Left lung (tissue), 10 donors: ENCODE results near the gene MFSD8. TPM values are rescaled to one million over a fixed set of nuclear protein-coding genes. Genes with fewer than 3 reads are reported as not detected.
"Not testable (repeated sequence)": the region's sequence is repeated elsewhere in the genome, so short reads cannot be mapped to it uniquely, and the experiment has no call there.

Experiments
- ATAC-seq: fragments of 200-7000 bp; cut with Tn5 transposase; one replicate; pipeline ENCODE4 v1.9.1; 2020; ENCODE audit warnings: moderate library complexity
- DNase-seq, 4 donors: peaks; one replicate each; pipeline ENCODE4 v3.0.0-alpha.2; 2013 to 2020
- H3K27ac ChIP-seq, 2 donors: fragments of 200-600 bp; sonication (generic) in 1 of 2; one replicate each; pipeline versions ENCODE4 v1.5.0 to v1.8.0; 2020 to 2021
- H3K27me3 ChIP-seq, 2 donors: fragments of 200-600 bp; sonication (generic) in 1 of 2; one replicate each; pipeline versions ENCODE4 v1.5.0 to v1.8.0; 2020 to 2021
- H3K36me3 ChIP-seq, 2 donors: fragments of 200-600 bp; sonication (generic) in 1 of 2; one replicate each; pipeline versions ENCODE4 v1.5.0 to v1.8.0; 2020 to 2021
- H3K4me1 ChIP-seq, 2 donors: fragments of 200-600 bp; one replicate each; pipeline ENCODE4 v1.8.0; 2021
- H3K4me3 ChIP-seq, 2 donors: fragments of 200-600 bp; sonication (generic) in 1 of 2; one replicate each; pipeline versions ENCODE4 v1.5.0 to v1.8.0; 2020 to 2021; ENCODE audit warnings: mild to moderate bottlenecking in 1 of 2
- H3K9me3 ChIP-seq, 2 donors: fragments of 200-600 bp; sonication (generic) in 1 of 2; one replicate each; pipeline versions ENCODE4 v1.5.0 to v1.8.0; 2020 to 2021
- CTCF ChIP-seq, 2 donors: fragments of 200-600 bp; sonication (generic) in 1 of 2; IDR thresholded peaks; one replicate each; pipeline versions ENCODE4 v1.5.0 to v1.8.0; 2021; ENCODE audit warnings: antibody characterized with exemption in 2 of 2
- intact Hi-C, 2 donors: fragments of 100-400 bp; cut with DNase I; formaldehyde crosslinking; loops; one replicate each; pipeline versions ENCODE4 v1.11.2 to v1.14.2; 2022
- polyA plus RNA-seq, 6 donors: library from polyadenylated mRNA; unstranded; fragments of 120-200 nt; gene quantifications; one replicate each; pipeline ENCODE4 v1.2.1, GENCODE V29; 2013; ENCODE audit not compliant: insufficient read length in 6 of 6
- total RNA-seq, 2 donors: library from RNA; stranded (reverse); fragmentation: NEBNext Ultra II Directional; extraction: Animal tissue kit (Norgen Biotek cat#: 25700); gene quantifications; one replicate each; pipeline ENCODE4 v1.2.1, GENCODE V29; 2021
- donor health status: DM: no; HTN: yes; CAD: no.
- donor health status: DM: no; HTN: no; CAD: no.

The MFSD8 gene
- total and polyA plus RNA-seq, 8 donors: 18.3 to 37.2 (median 29.8) TPM

- Histone ChIP-seq H3K27ac (no peak overlapping the region), H3K36me3 (peaks cover 0 to 10% of the 10 kb centered on the region in 2 donors), H3K27me3 (no peaks in the 10 kb centered on the region), H3K4me3 (no peak overlapping the region), H3K4me1 (no peaks in the 10 kb centered on the region), H3K9me3 (no peaks in the 10 kb centered on the region)
- no peak for ATAC-seq
- no peak for DNase-seq
- TF ChIP-seq CTCF (IDR thresholded peaks at IDR 0.05): no peak
- intact Hi-C loops: no loop called here
These were observed 28.0 kb downstream of the MFSD8 start for GRCh38 chr4:127936974-127937373.

- ATAC-seq, H3K27me3 ChIP-seq, H3K4me3 ChIP-seq, intact Hi-C loops, H3K9me3 ChIP-seq, H3K27ac ChIP-seq, H3K4me1 ChIP-seq, DNase-seq: not testable (repeated sequence)
- H3K36me3 ChIP-seq: peaks cover 0 to 46% of the 10 kb centered on the region in 2 donors
These were observed 33.1 kb downstream of the MFSD8 start for GRCh38 chr4:127931836-127932235.

GRCh38 chr4:127930175-127930574 lies 34.8 kb downstream of the MFSD8 start:
- no peaks in the 10 kb centered on the region for H3K4me1 ChIP-seq
- intact Hi-C loops: no loop called here
- ATAC-seq (no peak), DNase-seq (no peak)
- no peaks in the 10 kb centered on the region for H3K9me3 ChIP-seq
- peaks cover 0 to 52% of the 10 kb centered on the region in 2 donors for H3K36me3 ChIP-seq
- no peaks in the 10 kb centered on the region for H3K27me3 ChIP-seq
- no peak for TF ChIP-seq CTCF (IDR thresholded peaks at IDR 0.05)
- H3K27ac ChIP-seq: no peak overlapping the region
- H3K4me3 ChIP-seq: no peak overlapping the region

GRCh38 chr4:127925720-127926119 lies 39.3 kb downstream of the MFSD8 start:
- intact Hi-C loops, ATAC-seq: not testable (repeated sequence)

GRCh38 chr4:127922226-127922625 lies 42.7 kb downstream of the MFSD8 start:
- H3K4me3 ChIP-seq: no peak overlapping the region
- no peaks in the 10 kb centered on the region for H3K27me3 ChIP-seq
- intact Hi-C loops: no loop called here
- ATAC-seq (no peak), DNase-seq (no peak)
- no peaks in the 10 kb centered on the region for H3K4me1 ChIP-seq
- H3K36me3 ChIP-seq: peaks cover 0 to 43% of the 10 kb centered on the region in 2 donors
- no peaks in the 10 kb centered on the region for H3K9me3 ChIP-seq
- no peak overlapping the region for H3K27ac ChIP-seq
- TF ChIP-seq CTCF (IDR thresholded peaks at IDR 0.05): no peak

More at GRCh38 chr4:127925720-127926119, 39.3 kb downstream of the MFSD8 start:
- not testable (repeated sequence) for H3K9me3 ChIP-seq, H3K4me1 ChIP-seq, H3K27ac ChIP-seq, DNase-seq, H3K4me3 ChIP-seq, H3K27me3 ChIP-seq
- peaks cover 0 to 51% of the 10 kb centered on the region in 2 donors for H3K36me3 ChIP-seq

- Histone ChIP-seq H3K4me3 (no peak overlapping the region), H3K4me1 (no peaks in the 10 kb centered on the region), H3K9me3 (no peaks in the 10 kb centered on the region), H3K27ac (no peak overlapping the region), H3K36me3 (peaks cover 0 to 38% of the 10 kb centered on the region in 2 donors), H3K27me3 (no peaks in the 10 kb centered on the region)
- no peak for TF ChIP-seq CTCF (IDR thresholded peaks at IDR 0.05)
- ATAC-seq (no peak), DNase-seq (no peak)
- intact Hi-C loops: no loop called here
These were observed 44.5 kb downstream of the MFSD8 start for GRCh38 chr4:127920521-127920920.
